Retinal pigment epithelial cell (primary cell): ENCODE data around the gene EPHA5.

Experiments used
- DNase-seq: peaks from one replicate; pipeline ENCODE4 v3.0.0-alpha.2; 2010; ENCODE audit warnings: low read depth
- H3K4me3 ChIP-seq: 2 replicates; pipeline ENCODE4 v1.5.1; 2011; ENCODE audit warnings: mild to moderate bottlenecking, low read length, control low read depth, moderate library complexity
- TF ChIP-seq, protein P1 (sequence below): conservative IDR thresholded peaks from 2 replicates; pipeline ENCODE4 v1.5.1; 2011; ENCODE audit warnings: low read depth, low read length, control low read depth, inconsistent platforms

Gene EPHA5

DNA sequence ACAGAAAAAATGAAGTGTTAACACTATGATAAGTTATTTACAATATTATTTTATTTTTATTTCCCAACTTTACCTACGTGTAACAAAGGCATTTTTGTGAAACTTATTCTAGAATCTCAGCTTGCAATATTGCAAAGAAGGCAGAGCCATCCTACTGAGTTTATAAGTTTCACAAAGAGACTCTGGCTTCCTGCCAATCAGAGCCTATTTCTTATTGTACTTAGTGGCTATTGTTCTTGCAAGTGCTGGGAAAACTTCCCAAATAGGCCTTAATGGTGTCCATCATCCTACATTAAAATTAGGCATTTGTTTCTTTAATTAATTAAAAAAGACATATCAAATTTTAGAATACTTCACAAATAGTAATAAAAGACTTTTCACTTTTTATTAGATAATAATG is 233.2 kb downstream of the EPHA5 start:
- TF ChIP-seq, protein P1, sequence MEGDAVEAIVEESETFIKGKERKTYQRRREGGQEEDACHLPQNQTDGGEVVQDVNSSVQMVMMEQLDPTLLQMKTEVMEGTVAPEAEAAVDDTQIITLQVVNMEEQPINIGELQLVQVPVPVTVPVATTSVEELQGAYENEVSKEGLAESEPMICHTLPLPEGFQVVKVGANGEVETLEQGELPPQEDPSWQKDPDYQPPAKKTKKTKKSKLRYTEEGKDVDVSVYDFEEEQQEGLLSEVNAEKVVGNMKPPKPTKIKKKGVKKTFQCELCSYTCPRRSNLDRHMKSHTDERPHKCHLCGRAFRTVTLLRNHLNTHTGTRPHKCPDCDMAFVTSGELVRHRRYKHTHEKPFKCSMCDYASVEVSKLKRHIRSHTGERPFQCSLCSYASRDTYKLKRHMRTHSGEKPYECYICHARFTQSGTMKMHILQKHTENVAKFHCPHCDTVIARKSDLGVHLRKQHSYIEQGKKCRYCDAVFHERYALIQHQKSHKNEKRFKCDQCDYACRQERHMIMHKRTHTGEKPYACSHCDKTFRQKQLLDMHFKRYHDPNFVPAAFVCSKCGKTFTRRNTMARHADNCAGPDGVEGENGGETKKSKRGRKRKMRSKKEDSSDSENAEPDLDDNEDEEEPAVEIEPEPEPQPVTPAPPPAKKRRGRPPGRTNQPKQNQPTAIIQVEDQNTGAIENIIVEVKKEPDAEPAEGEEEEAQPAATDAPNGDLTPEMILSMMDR: no peak
- DNase-seq: peak; percentile 7
- H3K4me3 ChIP-seq: no peak overlapping the region

DNA sequence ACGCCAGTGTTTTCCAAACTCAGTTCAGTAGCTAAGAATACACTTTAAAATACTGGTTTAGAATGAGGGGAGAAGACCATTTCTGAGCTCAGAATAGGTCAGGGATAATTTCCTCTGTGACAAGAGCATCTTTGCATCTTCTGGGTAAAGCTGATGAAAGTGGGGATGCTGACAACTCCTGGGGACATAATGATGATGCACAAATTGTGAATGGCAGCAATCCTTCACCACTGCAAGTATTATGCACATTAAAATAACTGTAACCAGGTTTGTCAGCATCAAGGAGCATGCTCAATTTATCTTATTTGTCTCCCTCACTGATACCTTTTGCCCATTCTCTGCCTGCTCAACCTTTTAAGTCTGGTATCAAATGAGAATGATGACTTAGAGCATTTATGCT is 248.2 kb downstream of the EPHA5 start:
- H3K4me3 ChIP-seq: no peak overlapping the region
- TF ChIP-seq, protein P1: no peak
- DNase-seq: no peak

DNA sequence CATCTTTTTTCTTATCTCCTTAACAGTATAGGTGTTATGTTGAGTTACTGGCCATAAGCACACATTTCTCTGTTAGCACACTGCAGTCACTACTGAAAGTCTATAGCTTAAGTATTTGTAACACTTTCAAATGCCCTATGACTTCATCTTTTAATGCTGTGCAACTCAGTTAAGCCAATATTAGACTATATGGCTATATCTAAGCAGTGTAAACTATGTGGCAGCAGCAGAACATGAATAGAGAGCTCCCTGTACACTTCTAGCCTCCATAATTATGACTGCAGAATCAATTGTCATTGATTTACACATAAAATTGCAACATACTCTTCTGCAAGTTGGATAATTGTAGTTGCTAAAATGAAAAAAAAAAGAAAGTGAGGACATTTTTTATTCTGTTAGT is 250.3 kb downstream of the EPHA5 start:
- no peak overlapping the region for H3K4me3 ChIP-seq
- TF ChIP-seq, protein P1: no peak
- no peak for DNase-seq

DNA sequence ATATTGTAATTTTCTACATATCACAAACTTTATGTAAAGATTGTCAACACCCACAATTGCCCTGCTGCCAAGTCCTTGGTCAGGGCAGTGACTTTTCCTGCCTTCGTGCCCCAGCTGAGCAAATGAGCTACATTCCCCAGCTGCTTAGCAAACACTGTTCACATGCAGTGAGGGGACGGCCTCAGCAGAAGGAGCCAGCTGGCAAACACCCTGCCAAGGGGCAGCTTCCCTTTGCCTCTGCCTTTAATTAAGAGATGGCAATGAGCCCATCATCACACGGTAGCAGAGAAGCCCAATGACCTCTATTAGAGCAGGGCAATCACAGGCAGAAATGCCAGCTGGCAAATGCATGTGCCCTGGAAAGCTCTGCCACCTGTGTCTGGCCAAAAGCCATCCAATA is 253.4 kb downstream of the EPHA5 start:
- H3K4me3 ChIP-seq: no peak overlapping the region
- peak; percentile 91 for DNase-seq
- TF ChIP-seq, protein P1: no peak

DNA sequence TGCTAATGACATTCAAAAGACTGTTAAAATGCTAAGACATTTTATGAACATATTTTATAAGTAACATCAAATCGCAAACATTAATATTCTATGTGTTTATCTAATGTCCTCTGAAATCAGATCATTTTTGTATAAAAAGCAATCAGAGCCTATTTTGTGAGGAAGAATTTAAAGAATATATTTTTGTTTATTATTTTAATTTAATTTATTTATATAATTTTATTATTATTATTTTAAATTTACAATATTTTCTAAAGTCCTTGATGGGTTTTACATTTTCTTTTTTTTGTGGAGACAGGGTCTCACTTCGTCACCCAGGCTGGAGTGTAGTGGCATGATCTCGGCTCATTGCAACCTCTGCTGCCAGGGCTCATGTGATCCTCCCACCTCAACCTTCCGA is 262.8 kb downstream of the EPHA5 start:
- no peak overlapping the region for H3K4me3 ChIP-seq
- TF ChIP-seq, protein P1: no peak
- no peak for DNase-seq

DNA sequence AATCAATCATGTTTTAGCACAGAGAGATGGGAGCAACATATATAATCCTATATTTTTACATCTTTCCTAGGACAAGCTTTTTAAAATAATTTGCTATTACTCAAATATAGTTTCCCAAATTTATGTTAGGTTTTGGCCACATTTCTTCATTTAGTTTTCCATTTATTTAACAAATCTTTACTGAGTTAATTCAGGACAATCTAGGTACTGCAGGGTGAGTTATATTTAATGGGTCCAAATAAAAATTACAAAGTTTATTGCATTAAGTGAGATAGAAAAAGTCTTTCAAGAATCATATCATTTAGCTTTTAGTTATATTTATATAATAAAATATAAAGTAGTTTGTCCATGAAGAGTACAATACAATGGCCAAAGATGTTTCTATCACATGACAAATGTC is 269.2 kb downstream of the EPHA5 start:
- no peak overlapping the region for H3K4me3 ChIP-seq
- no peak for DNase-seq
- TF ChIP-seq, protein P1: no peak

DNA sequence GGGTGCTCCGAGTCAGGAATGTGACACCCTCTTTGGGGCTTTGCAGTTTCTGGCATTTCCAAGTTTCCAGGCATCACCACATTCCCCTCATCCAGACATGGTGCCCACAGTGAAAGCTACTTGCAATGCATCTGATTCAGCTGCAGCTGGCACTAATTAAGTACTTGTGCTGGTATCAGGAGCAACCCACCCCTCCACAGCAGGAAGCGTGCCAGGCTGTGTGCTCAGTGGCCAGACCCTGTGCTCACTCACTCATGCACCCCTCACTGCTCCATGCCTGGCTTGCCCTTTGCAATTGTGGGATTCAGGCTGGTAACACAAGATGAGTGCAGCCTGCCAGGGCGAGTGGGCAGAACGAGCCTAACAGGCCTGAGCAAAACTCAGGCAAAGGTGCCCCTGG is 271.2 kb downstream of the EPHA5 start:
- TF ChIP-seq, protein P1: no peak
- H3K4me3 ChIP-seq: no peak overlapping the region
- DNase-seq: no peak
